Right lobe of liver (tissue), 4 donors: ENCODE data around the gene SLX4.

ENCODE experiments used
- POLR2A ChIP-seq: fragments of 450-650 bp; IDR thresholded peaks from one replicate; pipeline ENCODE4 v1.6.1; 2017; ENCODE audit warnings: antibody characterized with exemption, mild to moderate bottlenecking
- TF ChIP-seq, protein P1 (sequence below), 4 donors: fragments of 200-600 bp in 3 of 4; fragments of 450-650 bp in 1 of 4; IDR thresholded peaks; one replicate each; pipeline versions ENCODE4 v1.5.1 to v1.8.0; 2016 to 2022; ENCODE audit warnings: antibody characterized with exemption in 4 of 4, mild to moderate bottlenecking in 2 of 4
- donor health status: DM: no; HTN: no; CAD: no.
- donor health status: DM: no; HTN: no; CAD: no.
- donor health status: DM: no; HTN: yes; CAD: no.

DNA sequence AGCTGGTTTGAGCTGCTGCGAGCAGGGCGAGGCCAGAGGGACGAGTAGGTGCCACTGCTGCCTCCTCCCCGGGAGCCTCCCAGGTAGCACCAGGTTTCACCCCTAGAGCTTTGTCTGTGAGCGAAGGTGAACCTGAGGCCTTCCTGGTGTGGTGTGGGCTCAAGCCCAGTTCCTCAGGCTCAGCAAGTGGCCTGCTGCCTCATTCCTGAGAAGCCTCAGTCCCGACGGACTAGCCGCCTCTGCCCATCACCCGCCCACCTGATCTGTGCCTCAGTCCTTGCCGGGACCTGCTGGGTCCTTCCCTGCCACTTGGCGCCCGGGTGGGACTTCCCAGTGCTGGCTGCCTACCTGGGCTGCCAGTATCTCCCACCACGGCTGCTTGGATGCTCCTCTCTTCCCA, 35.9 kb downstream of the SLX4 start:
- TF ChIP-seq, protein P1, sequence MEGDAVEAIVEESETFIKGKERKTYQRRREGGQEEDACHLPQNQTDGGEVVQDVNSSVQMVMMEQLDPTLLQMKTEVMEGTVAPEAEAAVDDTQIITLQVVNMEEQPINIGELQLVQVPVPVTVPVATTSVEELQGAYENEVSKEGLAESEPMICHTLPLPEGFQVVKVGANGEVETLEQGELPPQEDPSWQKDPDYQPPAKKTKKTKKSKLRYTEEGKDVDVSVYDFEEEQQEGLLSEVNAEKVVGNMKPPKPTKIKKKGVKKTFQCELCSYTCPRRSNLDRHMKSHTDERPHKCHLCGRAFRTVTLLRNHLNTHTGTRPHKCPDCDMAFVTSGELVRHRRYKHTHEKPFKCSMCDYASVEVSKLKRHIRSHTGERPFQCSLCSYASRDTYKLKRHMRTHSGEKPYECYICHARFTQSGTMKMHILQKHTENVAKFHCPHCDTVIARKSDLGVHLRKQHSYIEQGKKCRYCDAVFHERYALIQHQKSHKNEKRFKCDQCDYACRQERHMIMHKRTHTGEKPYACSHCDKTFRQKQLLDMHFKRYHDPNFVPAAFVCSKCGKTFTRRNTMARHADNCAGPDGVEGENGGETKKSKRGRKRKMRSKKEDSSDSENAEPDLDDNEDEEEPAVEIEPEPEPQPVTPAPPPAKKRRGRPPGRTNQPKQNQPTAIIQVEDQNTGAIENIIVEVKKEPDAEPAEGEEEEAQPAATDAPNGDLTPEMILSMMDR (IDR thresholded peaks at IDR 0.05), result no peak
- TF ChIP-seq POLR2A, result no peak
